ENCODE data around the gene ARHGEF28. TPM values are rescaled to one million over a fixed set of nuclear protein-coding genes. Genes with fewer than 3 reads are reported as not detected.

ARHGEF28 gene
- total and polyA plus RNA-seq, 2 experiments from 2014 or later = 3.5 to 11.2 TPM

GRCh38 chr5:73865315-73865714 is 239.3 kb downstream of the ARHGEF28 start:
- TF ChIP-seq EZH2phosphoT487 (IDR thresholded peaks at IDR 0.05; ENCODE audit: low read depth, severe bottlenecking, unreplicated experiment) = no peak
- TF ChIP-seq CTCF (IDR thresholded peaks at IDR 0.05; ENCODE audit: poor library complexity) = no peak
- no peak for TF ChIP-seq EZH2 (IDR thresholded peaks at IDR 0.05; ENCODE audit: borderline replicate concordance)

DNA sequence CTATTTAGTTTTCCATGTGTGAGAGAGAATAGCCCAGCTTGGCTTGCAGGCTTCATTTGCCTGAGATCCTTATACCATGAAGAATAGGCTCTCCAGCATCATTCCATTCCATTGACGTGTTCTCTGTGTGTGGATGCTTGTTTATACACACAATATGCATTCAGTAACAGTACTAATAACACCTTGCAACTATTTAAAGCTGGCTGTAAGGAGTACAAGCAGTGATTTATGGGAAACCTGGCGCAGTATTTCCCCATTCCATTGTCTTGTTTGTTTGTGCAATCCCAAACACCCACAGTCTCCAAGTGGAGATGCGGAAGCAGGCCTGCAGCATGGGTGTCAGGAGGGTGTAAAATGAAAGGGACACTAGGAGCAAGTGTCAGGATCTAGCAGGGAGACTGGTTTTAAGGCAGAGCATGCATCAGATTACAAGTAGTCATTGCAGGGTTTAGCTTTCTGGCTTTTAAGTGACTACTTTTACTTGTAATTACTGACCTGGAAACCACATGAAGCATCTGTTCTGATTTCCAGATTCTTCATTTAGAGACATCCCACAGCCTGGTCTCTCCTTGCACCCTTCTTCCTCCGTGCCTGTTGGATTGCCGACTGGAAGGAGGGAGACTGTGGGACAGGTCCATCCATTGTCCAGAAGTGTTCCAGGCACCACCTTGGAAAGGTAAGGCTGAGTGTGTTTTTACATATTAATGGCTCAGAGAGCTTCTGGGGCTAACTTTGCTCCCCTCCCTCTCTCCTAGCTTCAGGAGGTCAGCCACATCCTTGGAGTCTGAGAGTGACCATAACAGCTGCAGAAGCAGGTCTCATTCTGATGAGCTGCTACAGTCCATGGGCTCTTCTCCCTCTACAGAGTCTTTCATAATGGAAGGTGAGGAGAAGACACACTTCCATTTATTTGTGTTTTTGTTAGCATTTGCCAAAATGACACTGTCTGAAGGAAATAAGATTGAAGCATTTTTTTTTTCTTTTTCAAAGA is 241.6 kb downstream of the ARHGEF28 start:
- Histone ChIP-seq H3K4me2 (no peak overlapping the region), H4K20me1 (ENCODE audit: insufficient read depth, poor library complexity, severe bottlenecking) (no peaks in the 10 kb centered on the region), H3K9me3 (ENCODE audit: low read depth) (no peaks in the 10 kb centered on the region), H3K4me1 (ENCODE audit: insufficient read depth) (no peaks in the 10 kb centered on the region), H3K27me3 (no peaks in the 10 kb centered on the region), H3K4me3 (no peak overlapping the region), H3K79me2 (no peaks in the 10 kb centered on the region), H3K9me2 (replicated peaks; ENCODE audit: insufficient read depth) (no peaks in the 10 kb centered on the region), H2AFZ (no peak overlapping the region), H3K36me3 (replicated peaks; ENCODE audit: insufficient read depth, low read depth) (no peaks in the 10 kb centered on the region), H3K27ac (no peak overlapping the region)
- no peak for DNase-seq (ENCODE audit: low spot score)
- WGBS (ENCODE audit: low lambda C conversion rate, missing lambda C conversion rate) = 77% methylated on average over 5 of the region's 5 CpGs
- TF ChIP-seq EZH2 (IDR thresholded peaks at IDR 0.05; ENCODE audit: borderline replicate concordance) = no peak
- no peak for TF ChIP-seq CTCF (IDR thresholded peaks at IDR 0.05; ENCODE audit: poor library complexity)
- TF ChIP-seq EZH2phosphoT487 (IDR thresholded peaks at IDR 0.05; ENCODE audit: low read depth, severe bottlenecking, unreplicated experiment) = no peak

More at GRCh38 chr5:73865315-73865714, 239.3 kb downstream of the ARHGEF28 start:
- H3K27me3 ChIP-seq = no peaks in the 10 kb centered on the region
- H3K79me2 ChIP-seq = no peaks in the 10 kb centered on the region
- 91% methylated on average over 1 of the region's 1 CpG for WGBS (ENCODE audit: low lambda C conversion rate, missing lambda C conversion rate)
- no peaks in the 10 kb centered on the region for H4K20me1 ChIP-seq (ENCODE audit: insufficient read depth, poor library complexity, severe bottlenecking)
- no peaks in the 10 kb centered on the region for H3K36me3 ChIP-seq (replicated peaks; ENCODE audit: insufficient read depth, low read depth)
- H2AFZ ChIP-seq = no peak overlapping the region
- no peak overlapping the region for H3K4me3 ChIP-seq
- H3K4me2 ChIP-seq = no peak overlapping the region
- no peaks in the 10 kb centered on the region for H3K9me2 ChIP-seq (replicated peaks; ENCODE audit: insufficient read depth)
- H3K9me3 ChIP-seq (ENCODE audit: low read depth) = no peaks in the 10 kb centered on the region
- no peaks in the 10 kb centered on the region for H3K4me1 ChIP-seq (ENCODE audit: insufficient read depth)
- H3K27ac ChIP-seq = no peak overlapping the region
- DNase-seq (ENCODE audit: low spot score) = no peak

DNA sequence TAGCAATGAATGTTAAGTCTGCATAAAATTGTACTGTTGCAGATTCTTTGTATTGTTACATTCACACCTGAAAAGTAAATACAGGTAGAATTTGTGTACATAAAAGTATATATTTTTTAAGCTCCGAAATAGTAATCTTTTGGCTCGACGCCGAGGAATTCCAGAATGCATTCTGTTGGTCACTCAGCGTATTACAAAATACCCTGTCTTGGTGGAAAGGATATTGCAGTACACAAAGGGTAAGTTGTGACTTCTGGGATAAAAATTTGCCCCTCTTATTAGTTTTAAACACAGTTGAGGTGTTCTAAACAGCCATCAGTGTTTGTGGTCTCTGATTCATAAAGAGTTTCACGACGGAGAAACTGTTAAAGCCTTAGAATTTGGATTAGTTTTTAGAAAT is 257.6 kb downstream of the ARHGEF28 start:
- Histone ChIP-seq H2AFZ (no peak overlapping the region), H3K27ac (no peak overlapping the region), H3K79me2 (no peaks in the 10 kb centered on the region), H3K4me2 (no peak overlapping the region), H4K20me1 (ENCODE audit: insufficient read depth, poor library complexity, severe bottlenecking) (no peaks in the 10 kb centered on the region), H3K4me1 (ENCODE audit: insufficient read depth) (no peaks in the 10 kb centered on the region), H3K4me3 (no peak overlapping the region), H3K9me2 (replicated peaks; ENCODE audit: insufficient read depth) (no peaks in the 10 kb centered on the region), H3K36me3 (replicated peaks; ENCODE audit: insufficient read depth, low read depth) (no peaks in the 10 kb centered on the region), H3K9me3 (ENCODE audit: low read depth) (no peaks in the 10 kb centered on the region), H3K27me3 (no peaks in the 10 kb centered on the region)
- WGBS (ENCODE audit: low lambda C conversion rate, missing lambda C conversion rate) = 96% methylated on average over 7 of the region's 7 CpGs
- TF ChIP-seq CTCF (IDR thresholded peaks at IDR 0.05; ENCODE audit: poor library complexity) = no peak
- no peak for DNase-seq (ENCODE audit: low spot score)
